ENCODE results near the gene AIF1L.

- TF ChIP-seq POLR2A (IDR thresholded peaks at IDR 0.05): no peak
- TF ChIP-seq, protein P1, sequence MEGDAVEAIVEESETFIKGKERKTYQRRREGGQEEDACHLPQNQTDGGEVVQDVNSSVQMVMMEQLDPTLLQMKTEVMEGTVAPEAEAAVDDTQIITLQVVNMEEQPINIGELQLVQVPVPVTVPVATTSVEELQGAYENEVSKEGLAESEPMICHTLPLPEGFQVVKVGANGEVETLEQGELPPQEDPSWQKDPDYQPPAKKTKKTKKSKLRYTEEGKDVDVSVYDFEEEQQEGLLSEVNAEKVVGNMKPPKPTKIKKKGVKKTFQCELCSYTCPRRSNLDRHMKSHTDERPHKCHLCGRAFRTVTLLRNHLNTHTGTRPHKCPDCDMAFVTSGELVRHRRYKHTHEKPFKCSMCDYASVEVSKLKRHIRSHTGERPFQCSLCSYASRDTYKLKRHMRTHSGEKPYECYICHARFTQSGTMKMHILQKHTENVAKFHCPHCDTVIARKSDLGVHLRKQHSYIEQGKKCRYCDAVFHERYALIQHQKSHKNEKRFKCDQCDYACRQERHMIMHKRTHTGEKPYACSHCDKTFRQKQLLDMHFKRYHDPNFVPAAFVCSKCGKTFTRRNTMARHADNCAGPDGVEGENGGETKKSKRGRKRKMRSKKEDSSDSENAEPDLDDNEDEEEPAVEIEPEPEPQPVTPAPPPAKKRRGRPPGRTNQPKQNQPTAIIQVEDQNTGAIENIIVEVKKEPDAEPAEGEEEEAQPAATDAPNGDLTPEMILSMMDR (IDR thresholded peaks at IDR 0.05): peak in 1 of 7 experiments; percentile 12
These were observed at the start of gene AIF1L for GRCh38 chr9:131096269-131097125.
